HG03175 (cell line): ENCODE results near the gene TCL1B.

Source experiments
- ATAC-seq: cut with Tn5 transposase; IDR thresholded peaks from one replicate; pipeline ENCODE4 v1.9.1; 2021; ENCODE audit warnings: mild to moderate bottlenecking, moderate library complexity; ENCODE audit not compliant: unreplicated experiment

Gene TCL1B

DNA sequence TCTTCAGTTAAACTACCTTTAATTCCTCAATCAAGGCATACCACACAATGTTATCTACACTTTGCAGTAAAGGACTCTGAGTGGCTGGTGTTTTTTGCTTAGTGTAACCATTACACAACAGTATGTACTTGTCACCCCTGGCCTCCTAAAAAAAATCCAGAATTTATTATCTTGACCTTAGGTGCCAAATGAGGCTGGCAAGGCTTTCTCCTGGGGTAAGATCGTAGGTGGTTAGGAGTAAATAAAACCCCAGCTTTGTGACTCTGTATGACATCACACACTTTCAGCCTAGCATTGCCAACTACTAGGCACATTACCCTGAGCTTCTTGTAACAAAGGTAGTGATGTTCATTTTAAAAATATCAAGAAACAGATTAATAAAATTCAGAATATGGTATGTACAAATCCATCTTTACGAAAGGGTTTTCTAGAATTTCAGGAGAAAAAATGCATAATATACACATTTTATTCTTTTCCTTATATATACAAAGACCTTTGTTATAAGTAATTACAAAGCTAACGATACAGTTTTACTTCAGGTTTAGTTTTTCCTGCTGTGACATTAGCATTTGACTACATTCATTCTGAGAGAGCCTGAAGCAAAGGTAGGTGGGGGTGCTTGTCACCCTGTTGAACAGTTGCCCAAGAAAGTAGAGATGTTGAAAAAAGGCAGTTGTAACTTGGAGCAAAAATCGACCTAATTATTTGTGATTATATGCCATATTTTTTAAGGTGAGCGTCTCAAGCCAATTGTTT is 14.2 kb downstream of the TCL1B start:
- no peak for ATAC-seq

- no peak for ATAC-seq
Observed at GRCh38 chr14:95701846-95702221, 15.6 kb downstream of the TCL1B start.

- ATAC-seq: no peak
Observed at GRCh38 chr14:95703341-95703740, 17.1 kb downstream of the TCL1B start.

DNA sequence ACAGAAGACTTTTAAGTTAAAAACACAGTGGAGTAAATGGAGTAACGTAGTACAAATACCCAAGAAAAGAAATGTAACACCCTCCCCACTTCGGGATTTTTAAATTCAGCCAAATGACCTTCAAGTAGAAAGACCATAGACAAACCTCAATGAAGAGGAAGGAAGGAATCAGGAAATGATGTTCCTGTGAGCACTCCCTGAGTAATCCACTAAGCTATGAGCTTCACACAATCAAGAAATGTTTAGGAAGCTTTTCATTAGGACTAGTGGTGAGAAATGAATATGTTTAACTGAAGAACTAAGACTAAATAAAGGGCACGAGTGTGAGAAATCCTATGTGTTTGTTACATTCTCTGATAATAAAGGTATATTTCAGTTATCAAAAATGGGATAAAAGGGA is 17.6 kb downstream of the TCL1B start:
- no peak for ATAC-seq

GRCh38 chr14:95705518-95705917 is 19.3 kb downstream of the TCL1B start:
- ATAC-seq: no peak

DNA sequence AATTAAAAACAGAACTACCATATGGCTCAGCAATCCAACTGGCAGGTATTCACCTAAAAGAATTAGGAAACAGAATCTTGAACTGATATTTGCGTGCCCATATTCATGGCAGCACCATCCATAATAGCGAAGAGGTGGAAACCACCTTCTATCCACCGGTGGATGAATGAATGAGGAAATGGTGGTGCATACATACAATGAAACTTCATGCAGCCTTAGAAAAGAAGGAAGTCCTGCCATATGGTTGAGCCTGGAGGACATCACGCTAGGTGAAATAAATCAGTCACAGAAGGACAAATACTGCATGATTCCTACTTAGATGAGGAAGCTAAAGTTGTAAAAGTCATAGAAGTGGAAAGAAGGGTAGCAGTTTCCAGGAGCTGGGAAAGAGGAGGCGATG is 21.1 kb downstream of the TCL1B start:
- ATAC-seq: no peak

GRCh38 chr14:95710106-95710505 is 23.9 kb downstream of the TCL1B start:
- ATAC-seq: no peak

GRCh38 chr14:95711476-95712176 is 25.4 kb downstream of the TCL1B start:
- ATAC-seq: no peak

DNA sequence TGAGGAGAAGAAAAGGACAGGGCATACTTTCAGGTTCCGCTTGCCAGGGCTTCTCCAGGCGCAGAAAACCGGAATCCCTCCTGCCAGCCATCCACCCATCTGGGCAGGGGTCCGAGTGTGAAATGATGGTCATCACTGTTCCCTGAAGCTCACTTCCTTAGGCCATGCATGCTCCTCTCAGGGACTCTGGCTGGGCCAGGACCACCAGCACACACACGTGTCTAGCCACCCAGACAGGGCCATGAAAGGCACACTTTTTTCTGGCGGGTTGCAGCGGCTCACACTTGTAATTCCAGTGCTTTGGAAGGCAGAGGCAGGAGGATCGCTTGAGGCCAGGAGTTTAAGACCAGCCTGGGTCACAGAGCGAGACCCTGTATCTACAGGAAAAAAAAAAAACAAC is 26.2 kb downstream of the TCL1B start:
- ATAC-seq: no peak

DNA sequence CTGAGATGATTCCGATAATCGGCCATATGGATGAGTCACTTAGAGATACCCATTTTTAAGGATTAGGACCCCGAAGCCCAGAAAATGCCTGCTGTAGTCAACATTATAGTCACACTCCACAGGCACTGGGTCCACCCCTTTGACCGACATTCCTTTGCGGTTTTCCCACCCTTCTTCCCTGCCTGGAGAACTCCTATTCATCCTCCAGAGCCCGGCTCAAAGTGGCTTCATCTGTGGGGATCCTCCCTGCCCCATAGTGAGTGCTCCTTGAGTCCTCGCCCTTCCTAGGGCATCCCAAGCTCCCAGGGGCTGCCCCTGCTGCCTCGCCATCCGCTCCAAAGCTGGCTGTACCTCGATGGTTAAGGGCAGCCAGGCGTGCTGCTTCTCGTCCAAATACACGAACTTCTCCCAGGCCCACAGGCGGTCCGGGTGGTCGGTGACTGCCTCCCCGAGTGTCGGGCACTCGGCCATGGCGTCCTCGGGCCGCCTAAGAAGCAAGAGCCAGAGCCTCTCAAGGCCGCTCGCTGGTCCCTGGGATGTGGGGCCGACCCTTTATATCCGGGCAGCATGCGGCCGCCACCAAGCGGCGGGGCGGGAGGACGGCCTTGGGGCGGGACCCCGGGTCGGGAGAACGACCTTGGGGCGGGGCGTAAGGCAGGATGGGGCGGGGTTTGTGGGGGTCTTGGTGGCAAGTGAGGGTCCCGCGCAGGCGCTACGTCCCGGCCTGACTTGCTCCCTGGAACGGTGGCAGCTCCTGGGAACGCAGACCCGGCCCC is 27.6 kb downstream of the TCL1B start, which contains the start of gene TCL1A:
Gene TCL1A, minus strand, starts transcription at position 530 of the 776 bp plus-strand sequence. Its CDS starts 59 bp downstream, at position 471.
- peak; percentile 87 for ATAC-seq

DNA sequence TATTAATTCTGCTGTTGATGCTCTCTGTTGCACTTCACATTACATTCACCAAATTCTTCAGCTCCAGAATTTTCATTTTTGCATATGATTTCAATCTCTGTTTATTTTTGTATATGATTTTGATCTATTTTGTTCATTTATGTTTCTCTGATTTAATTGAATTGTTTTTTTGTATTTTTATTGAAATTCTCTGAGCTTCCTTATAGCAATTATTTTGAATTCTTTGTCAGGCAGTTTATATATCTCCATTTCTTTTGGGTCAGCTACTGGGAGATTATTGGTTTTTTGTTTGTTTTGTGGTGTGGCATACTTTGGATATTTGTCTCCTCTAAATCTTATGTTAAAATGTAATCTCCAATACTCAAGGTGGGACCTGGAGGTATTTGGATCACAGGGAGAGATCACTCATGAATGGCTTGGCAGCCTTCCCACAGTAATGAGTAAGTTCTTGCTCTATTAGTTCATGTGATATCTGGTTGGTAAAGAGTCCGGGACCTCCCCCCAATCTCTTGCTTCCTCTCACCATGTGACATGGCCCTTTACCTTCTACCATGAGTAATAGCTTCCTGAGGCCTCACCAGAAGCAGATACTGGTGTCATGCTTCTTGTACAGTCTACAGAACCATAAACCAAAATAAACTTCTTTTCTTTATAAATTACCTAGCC is 36.4 kb downstream of the TCL1B start:
- ATAC-seq: no peak

DNA sequence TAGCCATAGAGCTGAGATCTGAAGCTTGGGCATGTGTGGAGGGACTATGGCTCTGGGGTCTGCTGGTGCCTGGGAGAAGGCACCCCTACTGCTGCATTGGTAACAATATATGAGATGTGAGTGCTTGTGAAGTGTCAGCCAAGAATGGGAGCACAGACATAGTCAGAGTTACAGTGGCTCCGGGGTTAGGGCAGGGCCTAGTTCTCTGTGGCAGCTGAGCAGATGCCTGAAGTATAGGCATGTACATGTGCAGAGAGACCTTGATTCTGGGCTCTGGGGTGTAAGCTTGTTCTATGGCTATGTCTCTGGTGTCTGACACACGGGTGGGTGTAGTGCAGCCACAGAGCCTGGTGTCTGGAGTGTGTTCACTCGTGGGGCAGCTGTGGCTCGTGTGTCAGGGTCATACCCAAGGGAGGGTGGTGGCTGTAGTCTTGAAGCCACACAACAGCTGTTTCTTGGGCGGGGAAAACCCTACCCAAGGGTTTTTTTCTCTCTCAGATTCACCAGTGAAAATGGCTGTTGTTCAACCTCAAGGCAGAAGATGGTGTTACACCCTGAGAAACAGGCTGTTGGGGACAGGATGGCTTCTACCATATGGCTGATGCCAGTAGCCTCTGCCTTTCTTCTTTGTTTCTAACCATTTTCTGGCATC is 39.6 kb downstream of the TCL1B start:
- ATAC-seq: peak; percentile 73

GRCh38 chr14:95727056-95727700 is 41.0 kb downstream of the TCL1B start:
- ATAC-seq: no peak

DNA sequence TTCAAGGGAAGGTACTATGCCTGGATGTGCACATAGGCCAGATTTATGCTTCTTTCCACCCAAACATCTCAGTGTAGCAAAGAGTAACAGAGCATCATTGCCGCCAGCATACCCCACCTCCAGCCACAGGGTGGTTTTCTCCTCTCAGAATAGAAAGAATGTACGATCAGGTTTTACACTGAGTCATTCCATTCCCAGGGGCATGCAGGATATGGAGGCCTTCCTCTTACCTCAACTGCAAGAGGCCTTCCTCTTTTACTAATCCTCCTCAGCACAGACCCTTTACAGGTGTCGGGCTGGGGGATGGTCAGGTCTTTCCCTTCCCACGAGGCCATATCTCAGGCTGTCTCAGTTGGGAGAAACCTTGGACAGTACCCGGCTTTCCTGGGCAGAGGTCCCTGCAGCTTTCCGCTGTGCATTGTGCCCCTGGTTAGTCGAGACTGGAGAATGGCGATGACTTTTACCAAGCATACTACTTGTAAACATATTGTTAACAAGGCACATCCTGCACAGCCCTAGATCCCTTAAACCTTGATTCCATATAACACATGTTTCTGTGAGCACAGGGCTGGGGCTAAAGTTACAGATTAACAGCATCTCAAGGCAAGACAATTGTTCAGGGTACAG is 43.3 kb downstream of the TCL1B start:
- ATAC-seq: peak; percentile 48

DNA sequence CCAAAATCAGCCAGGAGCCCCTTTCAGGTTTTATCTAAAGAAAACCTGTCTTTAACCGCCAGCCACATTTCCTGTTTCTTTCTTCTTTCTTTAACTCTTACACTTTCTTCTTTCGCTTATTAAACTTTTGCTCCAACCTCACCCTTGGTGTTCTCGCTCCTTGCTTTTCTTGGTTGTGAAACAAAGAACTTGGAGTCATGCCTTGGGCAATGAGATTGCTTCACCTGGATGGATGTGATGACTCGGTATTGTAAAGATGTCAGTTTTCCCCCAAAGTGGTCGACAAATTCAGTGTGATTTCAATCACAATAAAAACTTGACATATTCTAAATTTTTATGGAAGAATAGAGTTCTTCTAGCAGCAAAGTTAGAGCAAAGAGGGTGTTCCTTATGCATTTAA is 43.9 kb downstream of the TCL1B start:
- no peak for ATAC-seq

DNA sequence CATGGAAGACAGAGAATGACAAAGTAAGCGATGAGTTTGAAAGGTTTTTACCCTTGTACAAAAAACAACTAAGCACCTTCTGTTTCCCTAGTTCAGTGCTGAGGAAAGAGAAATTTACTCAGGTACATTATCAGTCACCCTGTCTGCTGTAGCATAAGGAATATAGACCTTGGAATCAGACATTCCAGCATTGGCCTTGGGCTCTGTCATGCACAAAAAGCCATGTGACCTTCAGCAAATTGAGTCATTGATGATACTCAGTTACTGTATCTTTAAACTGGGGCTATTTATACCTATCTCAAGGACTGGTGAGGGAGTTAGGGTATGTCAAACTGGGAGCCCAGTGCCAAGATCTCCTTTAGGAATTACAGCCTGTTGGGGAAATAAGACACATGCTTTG is 47.0 kb downstream of the TCL1B start:
- no peak for ATAC-seq

DNA sequence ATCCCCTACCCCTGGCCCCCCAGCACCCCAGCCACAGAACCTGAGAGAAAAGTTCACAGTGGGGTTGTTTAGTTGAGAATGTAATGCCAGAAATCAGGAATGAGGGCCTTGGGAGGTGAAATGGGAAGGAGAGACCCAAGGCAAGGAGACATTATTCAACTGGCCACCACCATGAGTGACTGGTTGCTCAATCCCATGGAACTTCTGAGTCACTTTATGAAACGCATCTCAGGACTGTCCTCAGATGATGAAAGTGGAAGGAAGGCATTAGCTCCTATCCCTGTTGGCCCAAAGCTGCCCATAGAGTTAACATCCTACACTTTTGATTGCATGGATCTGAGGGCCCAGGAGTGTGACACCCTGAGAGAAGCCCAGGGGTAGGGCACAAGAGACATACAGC is 53.1 kb downstream of the TCL1B start:
- no peak for ATAC-seq

GRCh38 chr14:95741038-95741490 is 54.8 kb downstream of the TCL1B start:
- ATAC-seq: no peak

DNA sequence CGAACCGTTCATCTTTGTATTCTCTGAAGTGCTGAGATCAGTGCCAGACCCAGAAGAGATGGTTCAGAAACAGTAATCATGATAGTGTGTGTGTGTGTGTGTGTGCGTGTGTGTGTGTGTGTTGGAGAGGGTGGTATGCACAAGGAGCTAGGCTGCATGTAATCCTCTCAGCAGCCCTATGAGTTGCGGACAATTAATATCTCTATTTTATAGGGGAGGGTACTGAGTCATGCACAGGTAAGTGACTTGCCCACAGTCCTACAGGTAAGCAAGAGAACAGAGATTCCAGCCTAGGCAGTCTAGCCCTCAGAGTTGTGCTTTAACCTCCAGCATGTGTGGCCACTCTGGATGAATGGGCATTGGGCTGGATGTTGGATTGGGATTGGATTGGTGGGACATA is 55.6 kb downstream of the TCL1B start:
- no peak for ATAC-seq
